Measurements from ENCODE around the gene NOD1. TPM values are rescaled to one million over a fixed set of nuclear protein-coding genes. Genes with fewer than 3 reads are reported as not detected.

NOD1 gene
- total RNA-seq, 3 donors from 2014 or later, result 13.2 to 14.4 (median 13.2) TPM

GRCh38 chr7:30465046-30465810 lies 13.4 kb downstream of the NOD1 start:
- TF ChIP-seq CTCF (IDR thresholded peaks at IDR 0.05), result no peak
- H3K4me1 ChIP-seq (ENCODE audit: low read depth), result peaks cover 20% of the 10 kb centered on the region
- intact Hi-C loops (cut with DNase I, micrococcal nuclease), result no loop called here

GRCh38 chr7:30464231-30464671 lies 14.3 kb downstream of the NOD1 start:
- DNase-seq, result no peak
- no peaks in the 10 kb centered on the region for H3K36me3 ChIP-seq (ENCODE audit: low read depth)
- H3K9me3 ChIP-seq, result no peaks in the 10 kb centered on the region
- ATAC-seq, result no peak
- no peak overlapping the region for H3K4me3 ChIP-seq
- intact Hi-C loops (cut with DNase I, micrococcal nuclease), result no loop called here
- no peak for TF ChIP-seq CTCF (IDR thresholded peaks at IDR 0.05)
- peaks cover 17% of the 10 kb centered on the region for H3K4me1 ChIP-seq (ENCODE audit: low read depth)

More at GRCh38 chr7:30465046-30465810, 13.4 kb downstream of the NOD1 start:
- Histone ChIP-seq H3K4me3 (no peak overlapping the region), H3K9me3 (no peaks in the 10 kb centered on the region), H3K36me3 (ENCODE audit: low read depth) (no peaks in the 10 kb centered on the region)
- no peak for ATAC-seq
- DNase-seq, result no peak

- Histone ChIP-seq H3K9me3 (no peaks in the 10 kb centered on the region), H3K36me3 (ENCODE audit: low read depth) (no peaks in the 10 kb centered on the region), H3K4me3 (no peak overlapping the region), H3K4me1 (ENCODE audit: low read depth) (peaks cover 16% of the 10 kb centered on the region)
- no peak for TF ChIP-seq CTCF (IDR thresholded peaks at IDR 0.05)
- DNase-seq (no peak), ATAC-seq (no peak)
- intact Hi-C loops (cut with DNase I, micrococcal nuclease), result no loop called here
Measured at GRCh38 chr7:30463405-30464145, 15.0 kb downstream of the NOD1 start.

- intact Hi-C loops (cut with DNase I, micrococcal nuclease), result no loop called here
- TF ChIP-seq CTCF (IDR thresholded peaks at IDR 0.05), result no peak
- no peak for ATAC-seq
- Histone ChIP-seq H3K36me3 (ENCODE audit: low read depth) (no peaks in the 10 kb centered on the region), H3K4me1 (ENCODE audit: low read depth) (peaks cover 16% of the 10 kb centered on the region), H3K4me3 (no peak overlapping the region), H3K9me3 (no peaks in the 10 kb centered on the region)
- no peak for DNase-seq
Measured at GRCh38 chr7:30462179-30462578, 16.4 kb downstream of the NOD1 start.

- Histone ChIP-seq H3K36me3 (ENCODE audit: low read depth) (no peaks in the 10 kb centered on the region), H3K9me3 (no peaks in the 10 kb centered on the region), H3K4me3 (no peak overlapping the region), H3K4me1 (ENCODE audit: low read depth) (peaks cover 16% of the 10 kb centered on the region)
- intact Hi-C loops (cut with DNase I, micrococcal nuclease), result no loop called here
- DNase-seq (peak in 1 of 3 donors; percentile 28), ATAC-seq (peak; percentile 37)
- TF ChIP-seq CTCF (IDR thresholded peaks at IDR 0.05), result no peak
Measured at GRCh38 chr7:30460246-30460633, 18.3 kb downstream of the NOD1 start.
